ENCODE results near the gene ENDOG.

Gene ENDOG

DNA sequence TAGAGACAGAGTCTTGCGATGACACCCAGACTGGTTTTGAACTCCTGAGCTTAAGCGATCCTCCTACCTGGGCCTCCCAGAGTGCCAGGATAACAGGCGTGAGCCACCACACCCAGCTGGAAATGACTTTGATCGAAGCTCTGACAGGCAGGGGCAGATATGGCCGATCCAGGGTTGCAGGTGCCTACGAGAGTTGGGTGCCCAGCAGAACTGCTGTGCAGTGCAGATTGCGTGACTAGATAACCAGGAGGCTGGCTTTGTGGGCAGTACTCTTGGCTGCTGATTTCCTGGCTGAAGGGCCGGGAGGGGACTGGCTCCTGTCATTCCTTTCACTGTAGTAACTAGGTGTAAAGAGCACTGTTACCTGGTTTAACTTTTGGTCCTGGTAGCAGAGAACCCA, 19.4 kb upstream of the ENDOG start:
- in situ Hi-C loops (cut with HindIII; ENCODE audit: low sequenced_read_pairs): no loop called here

DNA sequence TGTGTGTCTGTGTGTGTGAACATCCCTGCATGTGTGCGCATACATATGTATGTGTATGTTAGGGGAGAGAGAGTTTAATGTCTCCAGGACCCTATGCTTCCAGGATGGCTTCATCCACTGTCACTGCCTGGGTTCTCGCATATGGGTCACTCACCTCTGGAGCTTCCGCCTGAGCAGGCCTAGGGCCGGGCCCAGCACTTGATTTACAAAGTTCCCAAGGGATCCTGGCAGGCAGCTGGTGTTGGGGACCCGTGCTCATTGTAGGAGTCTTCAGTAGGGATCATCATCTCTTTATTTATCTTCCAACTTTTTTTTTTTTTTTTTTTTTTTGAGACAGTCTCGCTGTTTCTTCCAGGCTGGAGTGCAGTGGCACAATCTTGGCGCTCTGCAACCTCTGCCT, 18.2 kb upstream of the ENDOG start:
- in situ Hi-C loops (cut with HindIII; ENCODE audit: low sequenced_read_pairs): no loop called here

DNA sequence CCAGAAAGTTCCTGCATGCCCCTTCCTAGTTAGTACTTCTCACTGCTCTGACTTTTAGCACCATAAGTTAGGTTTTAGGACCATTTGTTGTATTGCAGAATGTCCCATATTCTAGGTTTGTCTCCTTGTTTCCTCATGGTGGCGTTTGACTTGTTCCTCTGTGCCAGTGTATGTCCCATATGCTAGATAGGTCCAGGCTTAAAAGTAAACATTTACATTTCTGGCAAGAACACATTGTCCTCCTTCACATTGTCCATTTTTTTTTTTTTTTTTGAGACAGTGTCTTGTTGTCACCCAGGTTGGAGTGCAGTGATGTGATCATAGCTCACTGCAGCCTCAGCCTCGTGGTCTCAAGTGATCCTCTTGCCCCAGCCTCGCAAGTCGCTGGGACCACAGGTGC, 15.8 kb upstream of the ENDOG start:
- in situ Hi-C loops (cut with HindIII; ENCODE audit: low sequenced_read_pairs): no loop called here

DNA sequence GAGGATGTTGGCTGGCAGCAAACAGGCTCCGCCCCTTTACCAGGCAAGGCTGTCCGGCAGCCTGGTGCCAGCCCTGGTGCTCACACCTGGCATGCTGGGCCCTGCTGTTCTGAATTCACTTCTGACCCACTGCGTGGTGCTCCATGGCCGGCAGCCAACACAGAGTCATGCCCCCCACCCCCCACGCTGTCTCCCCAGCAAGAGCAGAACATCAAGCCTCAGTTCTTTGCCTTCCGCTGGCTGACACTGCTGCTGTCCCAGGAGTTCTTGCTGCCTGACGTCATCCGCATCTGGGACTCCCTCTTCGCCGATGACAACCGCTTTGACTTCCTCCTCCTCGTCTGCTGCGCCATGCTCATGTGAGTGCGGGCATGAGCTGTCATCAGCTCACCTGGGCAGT, 12.6 kb upstream of the ENDOG start:
- in situ Hi-C loops (cut with HindIII; ENCODE audit: low sequenced_read_pairs): loop anchor here (5.0 kb wide), 3 partner anchors 62 to 232 kb away; partner anchors contain the start of gene MIGA2

DNA sequence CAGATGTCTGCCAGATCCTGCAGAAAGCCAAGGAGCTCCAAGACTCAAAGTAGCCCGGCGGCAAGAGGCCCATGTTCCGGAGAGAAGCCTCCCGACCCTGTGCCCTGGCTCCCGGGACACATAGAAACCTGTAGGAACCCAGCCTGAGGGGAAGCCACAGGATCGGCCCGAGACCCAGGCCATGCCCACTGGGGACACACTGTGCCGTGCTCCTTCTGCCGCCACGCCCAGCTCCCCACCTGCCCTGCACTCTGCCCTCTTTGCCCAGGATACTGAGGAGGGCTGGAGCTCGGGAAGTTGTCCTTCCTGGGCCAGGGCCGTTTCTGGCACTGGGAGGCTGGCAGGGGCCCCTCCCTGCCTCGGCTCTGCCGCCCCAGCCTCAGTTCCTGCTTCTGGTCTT, 10.5 kb upstream of the ENDOG start:
- in situ Hi-C loops (cut with HindIII; ENCODE audit: low sequenced_read_pairs): loop anchor here (5.0 kb wide), 3 partner anchors 59 to 229 kb away; partner anchors contain the start of gene MIGA2

DNA sequence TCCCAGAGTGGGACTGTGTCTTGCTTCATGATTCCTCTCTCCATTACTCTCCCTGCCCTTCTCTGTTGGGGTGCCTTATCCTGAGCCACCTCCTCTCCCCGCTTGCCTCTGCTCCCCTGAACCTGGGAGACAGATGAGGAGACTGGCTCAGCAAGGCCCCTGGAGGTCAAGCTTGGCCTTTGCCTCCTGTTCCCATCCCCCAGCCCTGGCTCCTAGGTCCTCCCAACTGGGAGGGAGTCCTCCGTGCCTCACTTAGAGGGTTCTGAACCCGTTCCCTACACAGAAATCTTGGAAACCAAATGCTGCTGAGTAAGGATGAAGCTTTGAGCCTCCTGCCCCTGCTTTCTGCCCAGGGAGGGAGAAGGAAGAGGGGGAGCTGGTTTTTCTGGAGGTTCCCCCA, 9.8 kb upstream of the ENDOG start:
- in situ Hi-C loops (cut with HindIII; ENCODE audit: low sequenced_read_pairs): loop anchor here (5.0 kb wide), 3 partner anchors 59 to 229 kb away; partner anchors contain the start of gene MIGA2

DNA sequence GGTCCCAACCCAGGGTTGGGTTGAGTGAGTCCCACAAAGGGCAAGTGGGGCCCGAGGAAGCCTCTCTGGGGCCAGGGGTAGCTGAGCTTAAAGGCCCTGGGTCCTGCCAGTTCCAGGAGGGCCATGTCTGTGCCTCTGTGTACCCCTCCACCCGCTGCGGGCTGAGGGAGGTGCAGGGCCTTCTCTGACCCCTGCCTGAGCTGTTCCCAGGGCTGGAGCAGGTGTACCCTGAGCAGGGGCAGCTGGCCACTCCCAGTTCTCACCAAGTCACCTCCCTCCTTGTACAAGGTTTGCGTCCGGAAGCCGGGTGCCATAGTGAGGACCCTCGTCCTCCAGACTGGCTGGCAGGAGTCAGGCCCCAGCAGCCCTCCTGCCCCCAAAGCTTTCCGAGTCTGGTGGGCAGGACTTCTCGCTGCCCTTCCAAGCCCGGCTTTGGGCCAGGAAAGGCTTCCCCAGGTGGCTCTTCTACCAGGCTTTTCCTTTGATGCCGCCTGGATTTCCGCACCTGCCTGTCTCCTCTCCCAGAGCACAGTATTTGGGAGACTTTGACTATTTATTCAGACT, 9.2 kb upstream of the ENDOG start:
- in situ Hi-C loops (cut with HindIII; ENCODE audit: low sequenced_read_pairs): loop anchor here (5.0 kb wide), 3 partner anchors 58 to 228 kb away; partner anchors contain the start of gene MIGA2

DNA sequence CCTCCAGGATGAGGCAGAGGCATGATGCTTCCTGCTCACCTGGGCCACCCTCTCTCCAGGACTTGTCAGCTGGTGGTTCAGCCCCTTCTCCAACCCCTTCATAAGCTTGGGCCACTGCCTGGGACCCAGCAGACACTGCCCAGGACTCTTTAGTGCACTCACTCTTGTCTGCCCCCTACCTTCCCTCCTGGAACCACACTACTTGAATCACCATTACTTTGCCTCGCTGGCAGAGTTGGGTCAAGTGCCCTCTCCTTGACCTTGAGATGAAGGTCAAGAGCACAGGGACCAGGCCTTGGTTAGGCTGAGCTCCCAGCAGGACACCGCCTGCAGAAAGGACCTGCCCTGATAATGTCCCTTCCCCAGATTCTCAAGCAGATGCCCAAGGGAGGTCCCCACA, 8.5 kb upstream of the ENDOG start:
- in situ Hi-C loops (cut with HindIII; ENCODE audit: low sequenced_read_pairs): loop anchor here (5.0 kb wide), 3 partner anchors 57 to 227 kb away; partner anchors contain the start of gene MIGA2

DNA sequence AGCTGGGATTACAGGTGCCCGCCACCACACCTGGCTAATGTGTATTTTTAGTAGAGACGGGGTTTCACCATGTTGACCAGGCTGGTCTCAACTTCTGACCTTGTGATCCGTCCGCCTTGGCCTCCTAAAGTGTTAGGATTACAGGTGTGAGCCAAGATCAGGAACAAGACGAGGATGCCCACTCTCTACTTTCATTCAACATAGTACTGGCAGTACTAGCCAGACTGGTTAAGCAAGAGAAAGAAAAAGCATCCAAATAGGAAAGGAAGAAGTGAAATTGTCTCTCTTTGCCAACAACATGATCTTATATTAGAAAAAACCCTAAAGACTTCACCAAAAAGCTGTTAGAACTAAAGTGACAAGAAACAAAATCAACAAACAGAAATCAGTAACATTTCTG, 7.4 kb upstream of the ENDOG start:
- in situ Hi-C loops (cut with HindIII; ENCODE audit: low sequenced_read_pairs): no loop called here

DNA sequence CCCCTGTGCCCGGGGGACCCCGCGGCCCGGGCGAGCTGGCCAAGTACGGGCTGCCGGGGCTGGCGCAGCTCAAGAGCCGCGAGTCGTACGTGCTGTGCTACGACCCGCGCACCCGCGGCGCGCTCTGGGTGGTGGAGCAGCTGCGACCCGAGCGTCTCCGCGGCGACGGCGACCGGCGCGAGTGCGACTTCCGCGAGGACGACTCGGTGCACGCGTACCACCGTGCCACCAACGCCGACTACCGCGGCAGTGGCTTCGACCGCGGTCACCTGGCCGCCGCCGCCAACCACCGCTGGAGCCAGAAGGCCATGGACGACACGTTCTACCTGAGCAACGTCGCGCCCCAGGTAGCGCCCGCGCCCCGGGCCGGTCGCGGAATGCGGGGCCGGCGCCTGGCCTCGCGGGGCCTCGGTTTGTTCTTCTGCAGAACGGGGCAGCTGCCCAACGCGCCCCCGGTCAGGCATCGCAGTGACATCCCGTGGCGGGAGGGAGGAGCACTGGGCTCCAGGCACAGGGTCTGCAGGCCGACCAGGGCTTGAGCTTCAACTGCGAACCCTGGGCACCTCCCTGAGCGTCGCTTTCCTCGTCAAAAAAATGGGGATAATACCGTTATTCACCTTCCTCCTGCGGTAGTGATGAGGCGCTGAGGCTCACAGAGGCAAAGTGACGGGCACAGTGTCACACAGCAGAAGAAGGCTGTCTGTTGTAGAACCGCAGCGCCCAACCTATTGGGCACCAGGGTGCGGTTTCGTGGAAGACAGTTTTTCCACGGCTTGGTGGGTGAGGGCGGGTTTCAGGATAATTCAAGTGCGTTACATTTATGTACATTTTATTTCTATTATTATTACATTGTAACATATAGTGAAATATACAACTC, 777 bp downstream of the ENDOG start:
- in situ Hi-C loops (cut with HindIII; ENCODE audit: low sequenced_read_pairs): no loop called here

DNA sequence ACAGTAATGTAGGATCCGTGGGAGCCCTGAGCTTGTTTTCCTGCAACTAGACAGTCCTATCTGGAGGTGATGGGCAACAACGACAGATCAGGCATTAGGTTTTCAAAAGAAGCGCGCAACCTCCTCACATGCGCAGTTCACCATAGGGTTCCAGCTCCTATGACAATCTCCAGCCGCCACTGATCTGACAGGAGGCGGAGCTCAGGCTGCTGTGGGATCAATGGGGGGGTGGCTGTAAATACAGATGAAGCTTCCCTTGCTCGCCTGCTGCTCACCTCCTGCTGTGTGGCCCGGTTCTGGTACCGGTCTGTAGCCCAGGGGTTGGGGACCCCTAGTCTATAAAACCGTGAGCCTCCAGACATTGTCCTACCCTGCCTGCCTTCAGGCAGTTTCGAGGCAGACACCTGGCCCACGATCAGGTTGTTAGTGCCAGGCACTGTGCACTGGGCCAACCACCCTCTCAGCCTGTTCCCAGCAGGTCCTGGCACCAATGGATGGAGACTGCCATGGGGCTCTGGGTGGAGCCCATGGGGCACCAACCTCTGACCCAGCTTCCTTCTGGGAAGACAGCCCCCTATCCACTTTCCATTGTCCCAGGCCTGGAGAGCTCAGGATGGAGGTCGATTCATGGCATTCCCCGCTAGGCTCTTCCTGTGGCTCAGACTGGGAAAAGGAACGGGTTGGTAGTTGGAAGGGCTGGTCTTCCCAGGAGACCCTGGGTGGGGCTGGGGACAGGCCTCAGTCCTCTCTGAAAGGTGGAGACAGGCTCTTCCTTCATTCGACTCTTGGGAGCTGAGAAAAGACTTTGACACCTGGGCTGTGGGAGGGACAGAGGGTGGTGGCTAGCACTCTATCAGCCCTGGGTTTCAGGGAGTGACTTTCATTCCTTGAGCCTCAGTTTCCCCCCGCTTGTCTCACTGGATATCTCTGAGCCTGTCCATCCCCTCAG, 1.7 kb downstream of the ENDOG start:
- in situ Hi-C loops (cut with HindIII; ENCODE audit: low sequenced_read_pairs): no loop called here

DNA sequence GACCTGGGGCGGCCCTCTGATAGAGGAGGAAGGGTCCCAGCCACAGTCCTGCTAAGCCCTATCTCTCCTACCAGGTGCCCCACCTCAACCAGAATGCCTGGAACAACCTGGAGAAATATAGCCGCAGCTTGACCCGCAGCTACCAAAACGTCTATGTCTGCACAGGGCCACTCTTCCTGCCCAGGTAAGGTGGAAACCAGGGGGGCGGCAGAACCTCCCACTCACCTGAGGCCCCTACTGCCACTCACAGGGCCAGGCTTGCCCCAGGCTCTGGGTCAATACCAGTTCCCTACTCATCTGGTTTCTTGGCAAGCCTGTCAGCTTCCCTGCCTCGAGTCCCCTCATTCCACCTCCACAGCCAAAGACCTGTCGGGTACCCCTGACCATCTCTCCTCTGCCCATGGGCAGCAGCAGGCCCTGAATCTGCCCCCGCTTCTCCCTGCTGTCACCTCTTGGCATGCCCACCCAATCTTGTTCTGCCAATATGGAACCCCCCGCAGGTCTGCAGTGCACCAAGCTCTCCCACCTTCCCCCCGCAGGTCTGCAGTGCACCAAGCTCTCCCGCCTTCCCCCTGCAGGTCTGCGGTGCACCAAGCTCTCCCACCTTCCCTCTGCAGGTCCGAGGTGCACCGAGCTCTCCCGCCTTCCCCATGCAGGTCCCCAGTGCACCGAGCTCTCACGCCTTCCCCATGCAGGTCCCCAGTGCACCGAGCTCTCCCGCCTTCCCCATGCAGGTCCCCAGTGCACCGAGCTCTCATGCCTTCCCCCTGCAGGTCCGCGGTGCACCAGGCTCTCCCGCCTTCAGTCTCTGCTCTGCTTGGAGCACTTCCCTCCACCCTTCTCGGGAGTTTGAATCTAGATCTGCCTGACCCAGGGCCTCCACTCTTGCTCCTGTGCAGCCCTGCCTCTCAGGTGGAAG, 2.6 kb downstream of the ENDOG start:
- in situ Hi-C loops (cut with HindIII; ENCODE audit: low sequenced_read_pairs): no loop called here

DNA sequence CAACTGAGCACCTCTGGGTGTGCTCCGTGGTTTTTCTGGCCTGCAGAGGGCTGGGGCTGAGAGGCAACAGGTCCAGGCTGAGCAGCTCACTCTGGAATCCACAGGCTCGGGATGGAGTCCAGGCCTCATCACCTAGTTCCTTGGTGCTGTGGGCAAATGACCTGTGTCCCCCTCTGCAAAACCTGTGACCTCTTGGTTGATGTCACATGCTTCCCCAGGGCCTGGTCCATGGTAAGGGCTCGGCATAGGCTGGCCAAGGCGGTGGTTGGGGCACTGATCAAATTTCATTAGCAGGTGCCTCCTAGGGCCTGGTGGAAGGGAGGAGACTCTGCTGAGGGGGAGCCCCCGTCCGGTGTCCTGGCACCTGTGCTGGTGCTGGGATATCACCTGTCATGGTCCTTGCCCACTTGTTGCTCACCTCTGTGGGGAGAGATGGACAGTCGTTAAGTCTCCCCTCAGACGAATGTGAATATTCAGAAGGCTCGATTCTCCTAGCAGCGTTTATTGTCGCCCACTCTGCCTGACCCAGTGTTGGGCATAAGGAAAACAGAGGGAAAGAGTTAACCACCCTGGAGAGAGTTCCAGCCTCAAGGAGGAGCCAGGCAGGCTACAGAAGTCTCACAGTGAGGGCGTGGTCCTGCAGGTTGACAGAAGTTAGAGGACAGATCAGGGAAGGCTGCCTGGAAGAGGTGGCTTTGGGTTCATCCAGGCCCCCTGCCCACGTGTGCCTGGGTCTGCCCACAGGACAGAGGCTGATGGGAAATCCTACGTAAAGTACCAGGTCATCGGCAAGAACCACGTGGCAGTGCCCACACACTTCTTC, 3.5 kb downstream of the ENDOG start:
- in situ Hi-C loops (cut with HindIII; ENCODE audit: low sequenced_read_pairs): no loop called here

DNA sequence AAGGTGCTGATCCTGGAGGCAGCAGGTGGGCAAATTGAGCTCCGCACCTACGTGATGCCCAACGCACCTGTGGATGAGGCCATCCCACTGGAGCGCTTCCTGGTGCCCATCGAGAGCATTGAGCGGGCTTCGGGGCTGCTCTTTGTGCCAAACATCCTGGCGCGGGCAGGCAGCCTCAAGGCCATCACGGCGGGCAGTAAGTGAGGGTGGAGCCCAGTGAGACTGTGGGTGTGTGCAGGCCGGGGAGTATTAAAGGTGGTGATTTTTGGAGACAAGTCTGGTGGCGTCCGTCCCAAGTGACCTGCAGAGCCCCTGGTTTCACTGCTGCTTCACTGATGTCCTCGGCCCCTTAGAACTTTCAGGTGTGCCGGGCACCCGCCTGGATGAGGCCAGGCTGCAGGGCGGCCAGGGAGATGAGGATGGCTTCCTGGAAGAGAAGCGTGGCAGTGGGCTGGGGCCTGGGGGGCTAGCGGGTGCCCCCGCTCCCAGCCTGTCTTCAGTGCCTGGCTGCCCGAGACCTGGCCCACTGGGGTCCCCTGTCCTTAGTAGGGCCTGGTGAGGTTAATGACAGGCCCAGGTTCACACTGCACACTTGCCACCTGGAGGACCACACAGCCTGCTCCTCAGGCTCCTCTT, 4.2 kb downstream of the ENDOG start:
- in situ Hi-C loops (cut with HindIII; ENCODE audit: low sequenced_read_pairs): no loop called here

DNA sequence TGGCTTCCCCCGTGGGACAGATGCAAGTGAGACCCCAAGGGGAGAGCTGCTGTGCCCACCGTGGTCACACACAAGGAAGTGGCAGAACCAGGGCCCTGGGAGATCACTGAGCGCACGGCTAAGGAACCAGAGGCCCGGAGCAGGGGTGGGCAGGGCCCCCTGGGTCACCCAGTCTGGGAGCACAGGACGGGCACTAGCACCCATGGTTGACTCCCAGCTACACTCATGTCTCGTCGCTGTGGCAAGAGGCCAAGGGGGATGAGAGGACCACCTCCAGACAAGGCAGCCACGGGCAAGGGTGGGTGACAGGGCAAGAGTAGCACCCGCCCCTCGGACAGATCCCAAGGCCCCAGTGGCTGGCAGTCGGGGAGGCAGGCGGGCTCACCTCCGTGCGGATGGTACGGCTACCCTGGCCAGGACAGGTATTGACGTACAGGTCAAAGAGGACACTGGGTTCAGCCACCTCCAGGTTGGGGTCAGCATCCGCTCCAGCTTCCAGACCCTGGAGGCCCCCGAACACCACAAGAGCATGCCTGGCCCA, 5.1 kb downstream of the ENDOG start:
- in situ Hi-C loops (cut with HindIII; ENCODE audit: low sequenced_read_pairs): no loop called here

DNA sequence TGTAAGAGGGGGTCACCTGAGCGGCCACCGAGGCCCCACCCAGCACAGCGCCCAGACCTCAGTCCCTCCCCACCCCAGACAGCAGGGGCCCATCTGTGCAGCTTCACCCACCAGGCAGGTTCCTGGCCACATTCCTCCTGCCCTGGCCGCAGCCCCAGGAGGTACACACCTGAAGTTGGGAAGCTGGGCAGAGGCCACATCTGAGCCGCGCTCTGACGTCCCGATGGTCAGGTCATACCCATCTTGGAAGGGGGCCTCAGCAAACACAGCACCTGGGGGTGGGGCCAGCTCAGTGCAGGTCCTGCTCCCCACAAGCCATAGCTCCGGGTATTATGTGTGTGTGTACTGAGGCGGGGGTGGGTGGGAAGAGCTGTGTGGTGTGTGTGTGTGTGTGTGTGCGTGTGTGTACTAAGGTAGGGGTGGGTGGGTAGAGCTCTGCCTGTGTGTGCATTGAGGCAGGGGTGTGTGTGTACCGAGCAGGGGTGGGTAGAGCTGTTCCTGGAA, 5.7 kb downstream of the ENDOG start:
- in situ Hi-C loops (cut with HindIII; ENCODE audit: low sequenced_read_pairs): no loop called here

DNA sequence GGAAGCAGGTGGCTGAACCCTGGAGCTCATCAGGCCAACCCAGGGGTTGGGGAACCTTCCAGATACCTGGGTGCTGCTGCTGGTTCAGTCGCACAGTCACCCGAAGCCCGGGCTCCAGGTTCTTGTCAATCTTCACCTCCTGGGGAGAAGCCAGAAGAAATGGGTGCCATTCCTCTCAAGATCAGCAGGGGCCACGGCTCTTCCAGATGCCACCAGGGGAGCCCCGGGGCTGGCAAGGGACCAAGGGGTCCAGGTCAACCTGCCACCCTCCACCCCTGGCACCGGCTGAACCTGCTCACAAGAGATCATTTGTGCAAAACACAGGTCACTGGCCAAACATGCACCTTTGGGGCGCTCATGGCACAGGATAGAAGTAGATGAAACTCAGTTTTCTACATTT, 6.6 kb downstream of the ENDOG start:
- in situ Hi-C loops (cut with HindIII; ENCODE audit: low sequenced_read_pairs): no loop called here
